ENCODE measurements around the gene HOXD10.

The HOXD10 gene

DNA sequence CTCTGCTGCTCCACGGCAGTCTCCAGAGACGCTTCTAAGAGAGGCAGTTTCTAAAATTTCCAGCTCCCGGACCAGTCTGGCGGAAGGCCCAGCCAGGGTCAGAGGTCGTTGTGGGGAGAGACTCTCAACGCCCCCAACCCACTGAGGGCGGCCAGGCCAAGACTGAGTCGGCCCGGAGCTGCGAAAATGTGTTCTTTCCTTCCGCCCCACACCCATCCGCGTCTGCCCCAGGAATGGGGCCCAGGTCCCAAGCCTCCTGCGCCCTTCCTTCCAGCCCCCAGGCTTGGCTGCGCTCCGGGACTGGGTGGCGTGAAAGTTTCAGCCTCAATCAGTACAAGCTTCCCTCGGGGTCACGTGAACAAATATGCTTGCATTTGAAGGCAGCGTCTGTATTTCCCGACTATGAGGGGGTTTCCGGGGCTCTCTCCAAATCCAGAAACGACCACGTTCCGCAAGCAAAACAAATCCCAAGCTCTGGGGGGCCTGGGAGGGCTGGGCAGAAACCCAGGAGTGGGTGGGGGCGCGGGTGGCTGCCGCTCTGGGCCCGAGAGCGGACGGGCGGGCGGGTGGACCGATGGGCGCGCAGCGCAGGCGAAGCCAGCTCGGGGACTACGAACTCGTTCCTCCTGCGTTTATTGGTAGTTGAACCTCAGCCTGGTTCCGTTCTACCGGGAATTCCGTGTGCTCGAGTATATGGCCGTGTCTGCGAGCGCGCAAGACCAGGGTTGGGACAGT is 43.8 kb downstream of the HOXD10 start:
- no peak for TF ChIP-seq FOXM1 (IDR thresholded peaks at IDR 0.05; ENCODE audit: borderline replicate concordance, low read depth)
- no peak for TF ChIP-seq RAD21 (IDR thresholded peaks at IDR 0.05; ENCODE audit: low read depth)
- TF ChIP-seq MAX (IDR thresholded peaks at IDR 0.05): no peak
- no peak for TF ChIP-seq EP300 (IDR thresholded peaks at IDR 0.05; ENCODE audit: borderline replicate concordance)
- no peak for TF ChIP-seq TAF1 (IDR thresholded peaks at IDR 0.05; ENCODE audit: low read depth)
- TF ChIP-seq CEBPB (IDR thresholded peaks at IDR 0.05): no peak
- no peak for TF ChIP-seq ZBTB7A (IDR thresholded peaks at IDR 0.05; ENCODE audit: low read depth)
- TF ChIP-seq CREB1 (IDR thresholded peaks at IDR 0.05; ENCODE audit: low read depth): no peak
- no peak for TF ChIP-seq EGR1 (IDR thresholded peaks at IDR 0.05)
- no peak for TF ChIP-seq TCF12 (IDR thresholded peaks at IDR 0.05; ENCODE audit: low read depth)
- TF ChIP-seq NFIC (IDR thresholded peaks at IDR 0.05): no peak
- TF ChIP-seq USF1 (IDR thresholded peaks at IDR 0.05): no peak
- TF ChIP-seq, protein P1, sequence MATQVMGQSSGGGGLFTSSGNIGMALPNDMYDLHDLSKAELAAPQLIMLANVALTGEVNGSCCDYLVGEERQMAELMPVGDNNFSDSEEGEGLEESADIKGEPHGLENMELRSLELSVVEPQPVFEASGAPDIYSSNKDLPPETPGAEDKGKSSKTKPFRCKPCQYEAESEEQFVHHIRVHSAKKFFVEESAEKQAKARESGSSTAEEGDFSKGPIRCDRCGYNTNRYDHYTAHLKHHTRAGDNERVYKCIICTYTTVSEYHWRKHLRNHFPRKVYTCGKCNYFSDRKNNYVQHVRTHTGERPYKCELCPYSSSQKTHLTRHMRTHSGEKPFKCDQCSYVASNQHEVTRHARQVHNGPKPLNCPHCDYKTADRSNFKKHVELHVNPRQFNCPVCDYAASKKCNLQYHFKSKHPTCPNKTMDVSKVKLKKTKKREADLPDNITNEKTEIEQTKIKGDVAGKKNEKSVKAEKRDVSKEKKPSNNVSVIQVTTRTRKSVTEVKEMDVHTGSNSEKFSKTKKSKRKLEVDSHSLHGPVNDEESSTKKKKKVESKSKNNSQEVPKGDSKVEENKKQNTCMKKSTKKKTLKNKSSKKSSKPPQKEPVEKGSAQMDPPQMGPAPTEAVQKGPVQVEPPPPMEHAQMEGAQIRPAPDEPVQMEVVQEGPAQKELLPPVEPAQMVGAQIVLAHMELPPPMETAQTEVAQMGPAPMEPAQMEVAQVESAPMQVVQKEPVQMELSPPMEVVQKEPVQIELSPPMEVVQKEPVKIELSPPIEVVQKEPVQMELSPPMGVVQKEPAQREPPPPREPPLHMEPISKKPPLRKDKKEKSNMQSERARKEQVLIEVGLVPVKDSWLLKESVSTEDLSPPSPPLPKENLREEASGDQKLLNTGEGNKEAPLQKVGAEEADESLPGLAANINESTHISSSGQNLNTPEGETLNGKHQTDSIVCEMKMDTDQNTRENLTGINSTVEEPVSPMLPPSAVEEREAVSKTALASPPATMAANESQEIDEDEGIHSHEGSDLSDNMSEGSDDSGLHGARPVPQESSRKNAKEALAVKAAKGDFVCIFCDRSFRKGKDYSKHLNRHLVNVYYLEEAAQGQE (IDR thresholded peaks at IDR 0.05; ENCODE audit: low read depth): no peak
- no peak for TF ChIP-seq TEAD4 (IDR thresholded peaks at IDR 0.05)
- no peak for TF ChIP-seq YY1 (IDR thresholded peaks at IDR 0.05; ENCODE audit: low read depth)

DNA sequence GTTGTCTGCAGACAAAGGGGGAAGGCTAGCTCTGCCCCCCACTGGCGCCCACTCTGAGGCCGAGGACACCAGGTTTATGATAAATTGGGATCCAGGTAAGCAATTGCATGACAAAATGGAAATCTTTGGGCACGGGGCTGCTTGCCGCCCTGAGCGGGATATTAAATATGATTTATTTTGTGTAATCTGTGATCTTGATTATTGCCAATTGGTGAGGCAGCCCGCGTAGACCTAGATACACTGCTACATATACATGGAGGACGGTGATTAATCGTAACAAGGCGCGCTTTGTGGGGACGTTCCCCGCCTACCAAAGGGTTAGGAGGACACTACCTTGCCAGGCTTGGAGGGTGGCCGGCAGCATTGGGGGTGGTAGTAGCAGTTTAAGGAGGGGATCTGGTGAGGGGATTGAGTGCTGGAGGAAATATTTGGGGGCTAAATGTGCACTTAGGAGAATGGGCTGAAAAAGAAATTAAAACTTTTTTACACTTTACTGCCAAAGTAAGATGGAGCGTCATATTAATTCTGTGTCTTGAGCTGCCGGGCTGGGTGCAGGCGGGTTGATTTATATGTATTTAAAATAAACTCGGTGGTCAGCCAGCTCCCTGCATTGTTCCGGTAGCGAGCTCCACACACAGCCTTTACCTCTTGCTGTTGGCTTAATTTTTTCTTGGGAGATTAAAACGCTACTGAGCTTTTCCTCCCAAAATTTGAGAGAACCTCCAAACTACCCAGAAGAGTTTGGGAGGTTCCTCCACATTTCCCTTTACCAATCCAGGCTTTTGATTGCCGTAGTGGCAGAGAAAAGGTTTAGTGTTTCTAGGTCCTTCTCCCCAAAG is 44.6 kb downstream of the HOXD10 start:
- no peak for TF ChIP-seq YY1 (IDR thresholded peaks at IDR 0.05; ENCODE audit: low read depth)
- TF ChIP-seq EP300 (IDR thresholded peaks at IDR 0.05; ENCODE audit: borderline replicate concordance): no peak
- no peak for TF ChIP-seq ZBTB7A (IDR thresholded peaks at IDR 0.05; ENCODE audit: low read depth)
- no peak for TF ChIP-seq RAD21 (IDR thresholded peaks at IDR 0.05; ENCODE audit: low read depth)
- no peak for TF ChIP-seq USF1 (IDR thresholded peaks at IDR 0.05)
- no peak for TF ChIP-seq TAF1 (IDR thresholded peaks at IDR 0.05; ENCODE audit: low read depth)
- no peak for TF ChIP-seq FOXM1 (IDR thresholded peaks at IDR 0.05; ENCODE audit: borderline replicate concordance, low read depth)
- TF ChIP-seq, protein P1 (IDR thresholded peaks at IDR 0.05; ENCODE audit: low read depth): no peak
- TF ChIP-seq MAX (IDR thresholded peaks at IDR 0.05): no peak
- no peak for TF ChIP-seq EGR1 (IDR thresholded peaks at IDR 0.05)
- TF ChIP-seq CREB1 (IDR thresholded peaks at IDR 0.05; ENCODE audit: low read depth): no peak
- no peak for TF ChIP-seq TCF12 (IDR thresholded peaks at IDR 0.05; ENCODE audit: low read depth)
- TF ChIP-seq CEBPB (IDR thresholded peaks at IDR 0.05): no peak
- no peak for TF ChIP-seq NFIC (IDR thresholded peaks at IDR 0.05)
- no peak for TF ChIP-seq TEAD4 (IDR thresholded peaks at IDR 0.05)

DNA sequence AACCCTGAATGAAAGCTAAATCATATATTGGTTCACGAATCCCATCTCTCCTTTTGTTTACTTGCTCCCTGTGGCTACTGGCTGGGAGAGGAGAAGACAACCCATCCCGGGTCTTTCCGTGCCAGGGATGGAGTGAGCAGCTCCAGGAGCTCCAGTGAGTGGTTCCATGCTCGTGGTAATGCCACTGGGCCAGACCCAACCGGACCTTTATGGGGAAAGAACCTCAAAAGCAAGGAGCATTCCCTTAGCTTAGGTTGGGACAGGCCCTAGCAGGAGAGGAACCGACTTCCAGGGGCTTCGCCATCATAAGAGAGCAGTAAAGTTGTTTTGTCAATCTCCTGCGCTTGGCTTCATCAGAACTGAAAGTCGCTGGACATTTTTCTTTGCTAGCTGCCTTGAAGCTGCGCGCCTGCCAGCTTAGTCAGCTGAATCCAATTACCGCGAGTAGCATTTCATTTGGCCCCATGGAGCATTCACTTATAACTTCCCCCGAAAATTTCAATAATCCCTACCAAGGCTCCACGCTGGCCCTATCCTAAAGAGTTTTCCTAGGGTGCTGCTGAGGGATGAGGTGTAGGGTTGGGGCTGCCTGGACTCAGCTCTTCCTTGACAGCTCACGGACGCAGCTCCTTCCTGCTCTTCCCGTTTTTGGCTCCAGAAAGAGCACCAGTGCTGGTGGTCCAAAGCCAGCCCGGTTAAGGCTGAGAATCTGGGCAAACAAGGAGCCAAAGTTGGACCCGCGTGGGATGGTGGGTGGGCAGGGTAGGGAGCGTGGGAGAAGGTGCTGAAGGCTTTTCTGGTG is 45.4 kb downstream of the HOXD10 start:
- TF ChIP-seq RAD21 (IDR thresholded peaks at IDR 0.05; ENCODE audit: low read depth): no peak
- TF ChIP-seq EP300 (IDR thresholded peaks at IDR 0.05; ENCODE audit: borderline replicate concordance): no peak
- no peak for TF ChIP-seq ZBTB7A (IDR thresholded peaks at IDR 0.05; ENCODE audit: low read depth)
- TF ChIP-seq TAF1 (IDR thresholded peaks at IDR 0.05; ENCODE audit: low read depth): no peak
- no peak for TF ChIP-seq CEBPB (IDR thresholded peaks at IDR 0.05)
- TF ChIP-seq EGR1 (IDR thresholded peaks at IDR 0.05): no peak
- no peak for TF ChIP-seq TCF12 (IDR thresholded peaks at IDR 0.05; ENCODE audit: low read depth)
- no peak for TF ChIP-seq USF1 (IDR thresholded peaks at IDR 0.05)
- no peak for TF ChIP-seq MAX (IDR thresholded peaks at IDR 0.05)
- no peak for TF ChIP-seq NFIC (IDR thresholded peaks at IDR 0.05)
- TF ChIP-seq, protein P1 (IDR thresholded peaks at IDR 0.05; ENCODE audit: low read depth): no peak
- no peak for TF ChIP-seq FOXM1 (IDR thresholded peaks at IDR 0.05; ENCODE audit: borderline replicate concordance, low read depth)
- no peak for TF ChIP-seq YY1 (IDR thresholded peaks at IDR 0.05; ENCODE audit: low read depth)
- TF ChIP-seq TEAD4 (IDR thresholded peaks at IDR 0.05): no peak
- TF ChIP-seq CREB1 (IDR thresholded peaks at IDR 0.05; ENCODE audit: low read depth): no peak
